Upper lobe of left lung (tissue), 4 donors: ENCODE data around the gene ABLIM2.

ENCODE experiments used
- EP300 ChIP-seq, 4 donors: sonication (generic); formaldehyde crosslinking; IDR thresholded peaks; one replicate each; pipeline ENCODE4 v1.5.1; 2017; ENCODE audit warnings: antibody characterized with exemption in 4 of 4, control low read depth in 2 of 4
- POLR2A ChIP-seq, 4 donors: fragments of 450-650 bp; IDR thresholded peaks; one replicate each; pipeline ENCODE4 v1.5.1; 2016 to 2017; ENCODE audit warnings: antibody characterized with exemption in 4 of 4, mild to moderate bottlenecking in 2 of 4
- POLR2AphosphoS5 ChIP-seq, 2 donors: sonication (generic); formaldehyde crosslinking; IDR thresholded peaks; one replicate each; pipeline ENCODE4 v1.5.1; 2017; ENCODE audit warnings: antibody characterized with exemption in 2 of 2
- TF ChIP-seq, protein P1 (sequence below), 6 experiments: fragments of 450-650 bp in 4 of 6; fragments of 200-600 bp in 2 of 6; sonication (generic) in 2 of 6; IDR thresholded peaks; one replicate each; pipeline ENCODE4 v1.5.1; 2016 to 2019; ENCODE audit warnings: antibody characterized with exemption in 6 of 6

DNA sequence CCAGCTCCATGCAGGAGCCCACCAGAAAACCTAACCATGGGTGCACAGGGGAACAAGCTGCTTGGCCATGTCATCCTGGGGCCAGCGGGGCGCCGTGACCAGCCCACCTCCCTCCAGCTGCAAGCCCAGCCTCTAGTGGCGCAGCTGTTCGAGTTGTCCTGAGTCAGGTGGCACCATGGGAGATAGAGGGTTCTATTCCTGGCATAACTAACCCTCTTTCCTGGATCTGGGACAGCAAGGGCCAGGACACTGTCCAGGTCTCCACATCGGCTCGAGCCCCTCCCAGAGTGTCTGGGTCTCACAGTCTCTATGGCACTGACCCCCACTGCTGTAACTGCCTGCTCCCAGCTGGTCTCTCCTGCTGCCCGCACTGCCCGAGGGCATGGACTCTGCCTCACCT lies 16.7 kb downstream of the ABLIM2 start:
- no peak for TF ChIP-seq POLR2A (IDR thresholded peaks at IDR 0.05)
- TF ChIP-seq, protein P1, sequence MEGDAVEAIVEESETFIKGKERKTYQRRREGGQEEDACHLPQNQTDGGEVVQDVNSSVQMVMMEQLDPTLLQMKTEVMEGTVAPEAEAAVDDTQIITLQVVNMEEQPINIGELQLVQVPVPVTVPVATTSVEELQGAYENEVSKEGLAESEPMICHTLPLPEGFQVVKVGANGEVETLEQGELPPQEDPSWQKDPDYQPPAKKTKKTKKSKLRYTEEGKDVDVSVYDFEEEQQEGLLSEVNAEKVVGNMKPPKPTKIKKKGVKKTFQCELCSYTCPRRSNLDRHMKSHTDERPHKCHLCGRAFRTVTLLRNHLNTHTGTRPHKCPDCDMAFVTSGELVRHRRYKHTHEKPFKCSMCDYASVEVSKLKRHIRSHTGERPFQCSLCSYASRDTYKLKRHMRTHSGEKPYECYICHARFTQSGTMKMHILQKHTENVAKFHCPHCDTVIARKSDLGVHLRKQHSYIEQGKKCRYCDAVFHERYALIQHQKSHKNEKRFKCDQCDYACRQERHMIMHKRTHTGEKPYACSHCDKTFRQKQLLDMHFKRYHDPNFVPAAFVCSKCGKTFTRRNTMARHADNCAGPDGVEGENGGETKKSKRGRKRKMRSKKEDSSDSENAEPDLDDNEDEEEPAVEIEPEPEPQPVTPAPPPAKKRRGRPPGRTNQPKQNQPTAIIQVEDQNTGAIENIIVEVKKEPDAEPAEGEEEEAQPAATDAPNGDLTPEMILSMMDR (IDR thresholded peaks at IDR 0.05) = no peak
- TF ChIP-seq EP300 (IDR thresholded peaks at IDR 0.05) = no peak
- TF ChIP-seq POLR2AphosphoS5 (IDR thresholded peaks at IDR 0.05) = no peak
